PC-3 (cell line): ENCODE measurements around the gene CHD1.

Experiments
- CTCF ChIP-seq: fragments of 300-600 bp; sonication (generic); conservative IDR thresholded peaks from 2 replicates; pipeline ENCODE4 v1.5.1; 2017; ENCODE audit warnings: antibody characterized with exemption, low read depth, mild to moderate bottlenecking, low read length
- EZH2 ChIP-seq: fragments of 300-600 bp; sonication (generic); IDR thresholded peaks from one replicate; pipeline ENCODE4 v1.6.1; 2017; ENCODE audit warnings: antibody characterized with exemption, mild to moderate bottlenecking, low read length; ENCODE audit not compliant: unreplicated experiment
- EZH2phosphoT487 ChIP-seq: fragments of 300-600 bp; sonication (generic); IDR thresholded peaks from 2 replicates; pipeline ENCODE4 v1.6.1; 2018; ENCODE audit warnings: mild to moderate bottlenecking, antibody characterized with exemption, low read length, borderline replicate concordance

DNA sequence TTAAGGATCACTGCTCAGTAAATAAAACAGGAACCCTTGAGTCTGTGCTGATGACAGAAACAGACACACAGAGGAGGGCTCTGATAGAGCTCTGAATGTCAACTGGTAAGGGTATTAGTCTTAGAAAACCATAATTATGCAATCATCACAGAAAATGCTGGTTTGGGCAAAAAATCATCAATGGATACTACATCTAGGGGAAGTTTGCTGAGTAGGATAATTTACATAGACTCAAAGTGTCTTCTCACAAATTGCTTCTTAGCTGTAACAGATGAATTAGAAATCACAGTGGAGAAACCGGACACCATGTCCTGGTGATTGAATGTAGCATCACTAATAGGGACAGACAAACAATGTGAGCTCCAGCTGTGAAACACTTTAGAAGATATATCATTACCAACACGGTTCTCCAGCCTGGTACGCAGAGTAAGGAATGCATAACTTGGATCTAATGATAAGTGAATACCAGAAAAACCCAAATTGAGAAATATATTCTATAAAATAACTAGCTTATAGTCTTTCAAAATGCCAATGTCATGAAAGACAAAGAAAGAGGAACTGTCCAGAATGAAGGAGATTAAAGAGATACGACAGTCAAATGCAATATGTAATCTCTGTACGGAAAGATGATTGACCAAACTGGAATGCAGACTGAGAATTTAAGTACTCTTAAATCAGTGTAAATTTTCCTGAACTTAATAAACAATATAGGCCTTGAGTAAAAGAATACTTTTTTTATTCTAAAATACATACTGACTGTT, 17.3 kb downstream of the CHD1 start:
- TF ChIP-seq CTCF (no peak), EZH2 (no peak), EZH2phosphoT487 (no peak)
